ENCODE measurements around the gene MALAT1. TPM values are rescaled to one million over a fixed set of nuclear protein-coding genes. Genes with fewer than 3 reads are reported as not detected.

Gene MALAT1
- total and polyA plus RNA-seq, 2 of the 13 experiments (the other 11 are each of a cell fraction or from before 2014, with no cell fraction given), result 143 to 1,237 TPM

DNA sequence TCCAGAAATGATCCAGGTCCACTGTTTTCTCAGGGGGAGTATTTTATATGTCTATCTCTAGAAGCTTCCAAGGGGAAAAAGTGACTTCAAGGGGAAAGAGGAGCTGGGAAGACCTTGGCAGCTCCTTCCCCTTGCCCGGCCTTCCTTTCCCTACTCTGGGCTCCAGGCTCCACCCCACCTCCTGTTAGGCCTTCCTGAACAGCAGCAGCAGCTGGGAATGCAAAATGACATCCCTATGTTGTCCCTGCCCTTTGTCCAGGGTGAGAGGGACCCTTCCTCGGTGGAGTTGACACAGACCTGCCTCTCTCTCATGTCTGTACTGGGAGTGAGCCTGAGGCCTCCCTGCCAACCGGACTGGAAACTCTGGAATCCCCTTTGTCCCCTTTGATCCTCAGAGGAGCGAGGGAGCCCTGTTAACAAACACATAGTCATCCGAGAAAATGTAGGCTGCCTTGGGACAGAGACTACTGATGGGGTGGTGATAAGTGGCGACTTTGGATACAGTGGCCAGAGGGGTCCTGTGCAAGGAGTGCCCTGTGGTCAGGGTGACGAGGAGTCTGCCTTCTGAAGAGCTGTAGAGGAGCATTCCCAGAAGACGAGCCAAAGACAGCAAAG lies 9.0 kb upstream of the MALAT1 start (continued):
- peak; percentile 41; the same call in 1 of the 2 replicates for TF ChIP-seq NR2F6 (IDR thresholded peaks at IDR 0.05)
- peak; percentile 72 for TF ChIP-seq NR2F6 (CRISPR knock-in tag; IDR thresholded peaks at IDR 0.05)
- TF ChIP-seq, protein P1, sequence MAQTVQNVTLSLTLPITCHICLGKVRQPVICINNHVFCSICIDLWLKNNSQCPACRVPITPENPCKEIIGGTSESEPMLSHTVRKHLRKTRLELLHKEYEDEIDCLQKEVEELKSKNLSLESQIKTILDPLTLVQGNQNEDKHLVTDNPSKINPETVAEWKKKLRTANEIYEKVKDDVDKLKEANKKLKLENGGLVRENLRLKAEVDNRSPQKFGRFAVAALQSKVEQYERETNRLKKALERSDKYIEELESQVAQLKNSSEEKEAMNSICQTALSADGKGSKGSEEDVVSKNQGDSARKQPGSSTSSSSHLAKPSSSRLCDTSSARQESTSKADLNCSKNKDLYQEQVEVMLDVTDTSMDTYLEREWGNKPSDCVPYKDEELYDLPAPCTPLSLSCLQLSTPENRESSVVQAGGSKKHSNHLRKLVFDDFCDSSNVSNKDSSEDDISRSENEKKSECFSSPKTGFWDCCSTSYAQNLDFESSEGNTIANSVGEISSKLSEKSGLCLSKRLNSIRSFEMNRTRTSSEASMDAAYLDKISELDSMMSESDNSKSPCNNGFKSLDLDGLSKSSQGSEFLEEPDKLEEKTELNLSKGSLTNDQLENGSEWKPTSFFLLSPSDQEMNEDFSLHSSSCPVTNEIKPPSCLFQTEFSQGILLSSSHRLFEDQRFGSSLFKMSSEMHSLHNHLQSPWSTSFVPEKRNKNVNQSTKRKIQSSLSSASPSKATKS (CRISPR knock-in tag; IDR thresholded peaks at IDR 0.05), result no peak
- TF ChIP-seq TEAD3 (CRISPR knock-in tag; optimal IDR thresholded peaks at IDR 0.05; ENCODE audit: borderline replicate concordance), result peak; percentile 81
- no peak for TF ChIP-seq RBM39 (IDR thresholded peaks at IDR 0.05; ENCODE audit: low read depth, low read length, poor library complexity, severe bottlenecking)
- TF ChIP-seq, protein P2, sequence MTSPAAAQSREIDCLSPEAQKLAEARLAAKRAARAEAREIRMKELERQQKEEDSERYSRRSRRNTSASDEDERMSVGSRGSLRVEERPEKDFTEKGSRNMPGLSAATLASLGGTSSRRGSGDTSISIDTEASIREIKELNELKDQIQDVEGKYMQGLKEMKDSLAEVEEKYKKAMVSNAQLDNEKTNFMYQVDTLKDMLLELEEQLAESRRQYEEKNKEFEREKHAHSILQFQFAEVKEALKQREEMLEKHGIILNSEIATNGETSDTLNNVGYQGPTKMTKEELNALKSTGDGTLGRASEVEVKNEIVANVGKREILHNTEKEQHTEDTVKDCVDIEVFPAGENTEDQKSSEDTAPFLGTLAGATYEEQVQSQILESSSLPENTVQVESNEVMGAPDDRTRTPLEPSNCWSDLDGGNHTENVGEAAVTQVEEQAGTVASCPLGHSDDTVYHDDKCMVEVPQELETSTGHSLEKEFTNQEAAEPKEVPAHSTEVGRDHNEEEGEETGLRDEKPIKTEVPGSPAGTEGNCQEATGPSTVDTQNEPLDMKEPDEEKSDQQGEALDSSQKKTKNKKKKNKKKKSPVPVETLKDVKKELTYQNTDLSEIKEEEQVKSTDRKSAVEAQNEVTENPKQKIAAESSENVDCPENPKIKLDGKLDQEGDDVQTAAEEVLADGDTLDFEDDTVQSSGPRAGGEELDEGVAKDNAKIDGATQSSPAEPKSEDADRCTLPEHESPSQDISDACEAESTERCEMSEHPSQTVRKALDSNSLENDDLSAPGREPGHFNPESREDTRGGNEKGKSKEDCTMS (CRISPR knock-in tag; conservative IDR thresholded peaks at IDR 0.05), result no peak
- peak; percentile 58 for TF ChIP-seq SALL1 (CRISPR knock-in tag; IDR thresholded peaks at IDR 0.05)
- TF ChIP-seq, protein P3, sequence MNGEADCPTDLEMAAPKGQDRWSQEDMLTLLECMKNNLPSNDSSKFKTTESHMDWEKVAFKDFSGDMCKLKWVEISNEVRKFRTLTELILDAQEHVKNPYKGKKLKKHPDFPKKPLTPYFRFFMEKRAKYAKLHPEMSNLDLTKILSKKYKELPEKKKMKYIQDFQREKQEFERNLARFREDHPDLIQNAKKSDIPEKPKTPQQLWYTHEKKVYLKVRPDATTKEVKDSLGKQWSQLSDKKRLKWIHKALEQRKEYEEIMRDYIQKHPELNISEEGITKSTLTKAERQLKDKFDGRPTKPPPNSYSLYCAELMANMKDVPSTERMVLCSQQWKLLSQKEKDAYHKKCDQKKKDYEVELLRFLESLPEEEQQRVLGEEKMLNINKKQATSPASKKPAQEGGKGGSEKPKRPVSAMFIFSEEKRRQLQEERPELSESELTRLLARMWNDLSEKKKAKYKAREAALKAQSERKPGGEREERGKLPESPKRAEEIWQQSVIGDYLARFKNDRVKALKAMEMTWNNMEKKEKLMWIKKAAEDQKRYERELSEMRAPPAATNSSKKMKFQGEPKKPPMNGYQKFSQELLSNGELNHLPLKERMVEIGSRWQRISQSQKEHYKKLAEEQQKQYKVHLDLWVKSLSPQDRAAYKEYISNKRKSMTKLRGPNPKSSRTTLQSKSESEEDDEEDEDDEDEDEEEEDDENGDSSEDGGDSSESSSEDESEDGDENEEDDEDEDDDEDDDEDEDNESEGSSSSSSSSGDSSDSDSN (CRISPR knock-in tag; IDR thresholded peaks at IDR 0.05), result peak; percentile 64
- TF ChIP-seq MED1 (CRISPR knock-in tag; IDR thresholded peaks at IDR 0.05), result peak; percentile 49; the same call in 1 of the 2 replicates
- 0 out of 2 replicates have a peak, but pooled peaks have one; percentile 24 for TF ChIP-seq ZNF451 (CRISPR knock-in tag; IDR thresholded peaks at IDR 0.05)
- no peak for TF ChIP-seq ESRRA (CRISPR knock-in tag; IDR thresholded peaks at IDR 0.05; ENCODE audit: low read depth)
- TF ChIP-seq, protein P4, sequence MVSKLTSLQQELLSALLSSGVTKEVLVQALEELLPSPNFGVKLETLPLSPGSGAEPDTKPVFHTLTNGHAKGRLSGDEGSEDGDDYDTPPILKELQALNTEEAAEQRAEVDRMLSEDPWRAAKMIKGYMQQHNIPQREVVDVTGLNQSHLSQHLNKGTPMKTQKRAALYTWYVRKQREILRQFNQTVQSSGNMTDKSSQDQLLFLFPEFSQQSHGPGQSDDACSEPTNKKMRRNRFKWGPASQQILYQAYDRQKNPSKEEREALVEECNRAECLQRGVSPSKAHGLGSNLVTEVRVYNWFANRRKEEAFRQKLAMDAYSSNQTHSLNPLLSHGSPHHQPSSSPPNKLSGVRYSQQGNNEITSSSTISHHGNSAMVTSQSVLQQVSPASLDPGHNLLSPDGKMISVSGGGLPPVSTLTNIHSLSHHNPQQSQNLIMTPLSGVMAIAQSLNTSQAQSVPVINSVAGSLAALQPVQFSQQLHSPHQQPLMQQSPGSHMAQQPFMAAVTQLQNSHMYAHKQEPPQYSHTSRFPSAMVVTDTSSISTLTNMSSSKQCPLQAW (CRISPR knock-in tag; IDR thresholded peaks at IDR 0.05), result peak; percentile 25; the same call in 1 of the 2 replicates
- no peak for TF ChIP-seq CHD2 (IDR thresholded peaks at IDR 0.05; ENCODE audit: low read depth, low read length)
- no peak; the same call in 1 of the 2 replicates for TF ChIP-seq KAT7 (CRISPR knock-in tag; IDR thresholded peaks at IDR 0.05; ENCODE audit: borderline replicate concordance)
- TF ChIP-seq ARNTL (CRISPR knock-in tag; IDR thresholded peaks at IDR 0.05), result peak; percentile 57; the same call in 1 of the 2 replicates
- TF ChIP-seq, protein P5, sequence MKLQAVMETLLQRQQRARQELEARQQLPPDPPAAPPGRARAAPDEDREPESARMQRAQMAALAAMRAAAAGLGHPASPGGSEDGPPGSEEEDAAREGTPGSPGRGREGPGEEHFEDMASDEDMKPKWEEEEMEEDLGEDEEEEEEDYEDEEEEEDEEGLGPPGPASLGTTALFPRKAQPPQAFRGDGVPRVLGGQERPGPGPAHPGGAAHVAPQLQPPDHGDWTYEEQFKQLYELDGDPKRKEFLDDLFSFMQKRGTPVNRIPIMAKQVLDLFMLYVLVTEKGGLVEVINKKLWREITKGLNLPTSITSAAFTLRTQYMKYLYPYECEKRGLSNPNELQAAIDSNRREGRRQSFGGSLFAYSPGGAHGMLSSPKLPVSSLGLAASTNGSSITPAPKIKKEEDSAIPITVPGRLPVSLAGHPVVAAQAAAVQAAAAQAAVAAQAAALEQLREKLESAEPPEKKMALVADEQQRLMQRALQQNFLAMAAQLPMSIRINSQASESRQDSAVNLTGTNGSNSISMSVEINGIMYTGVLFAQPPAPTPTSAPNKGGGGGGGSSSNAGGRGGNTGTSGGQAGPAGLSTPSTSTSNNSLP (IDR thresholded peaks at IDR 0.05; ENCODE audit: low read depth, low read length), result 0 out of 2 replicates have a peak, but pooled peaks have one; percentile 38
- peak; percentile 60 for TF ChIP-seq RXRB (CRISPR knock-in tag; IDR thresholded peaks at IDR 0.05; ENCODE audit: borderline replicate concordance)
- peak; percentile 32; the same call in 1 of the 2 replicates for TF ChIP-seq FOXK2 (IDR thresholded peaks at IDR 0.05)

All from HepG2 (cell line).